Brain microvascular endothelial cell (primary cell): Measurements from ENCODE around the gene RRP12.

ENCODE experiments used
- DNase-seq: peaks from one replicate; pipeline ENCODE4 v3.0.0-alpha.2; 2020
- H3K27ac ChIP-seq: fragments of 250-450 bp; sonication (Bioruptor Pico); 2 replicates; pipeline ENCODE4 v1.5.1; 2020; ENCODE audit warnings: mild to moderate bottlenecking, moderate library complexity
- H3K27me3 ChIP-seq: fragments of 250-450 bp; sonication (Bioruptor Pico); replicated peaks from 2 replicates; pipeline ENCODE4 v1.5.1; 2020; ENCODE audit warnings: mild to moderate bottlenecking
- H3K36me3 ChIP-seq: fragments of 250-450 bp; sonication (Bioruptor Pico); replicated peaks from 2 replicates; pipeline ENCODE4 v1.5.1; 2020; ENCODE audit warnings: mild to moderate bottlenecking
- H3K4me3 ChIP-seq: 2 replicates; pipeline ENCODE4 v1.5.1; 2011; ENCODE audit warnings: low read depth, mild to moderate bottlenecking, control low read depth, low read length, moderate library complexity
- CTCF ChIP-seq: IDR thresholded peaks from 2 replicates; pipeline ENCODE4 v1.5.1; 2011; ENCODE audit warnings: low read depth, mild to moderate bottlenecking, moderate library complexity, low read length, control low read depth, inconsistent platforms; ENCODE audit errors: missing control alignments
- in situ Hi-C: cut with HindIII; loops from 2 replicates; pipeline ENCODE4 v1.10.0; 2017; ENCODE audit warnings: low sequenced_read_pairs, low pct_ligation_motif_present

Gene RRP12

GRCh38 chr10:97401455-97401919, 347 bp upstream of the RRP12 start:
- in situ Hi-C loops: no loop called here
- DNase-seq: no peak

GRCh38 chr10:97399843-97400545, 1.1 kb downstream of the RRP12 start:
- no peaks in the 10 kb centered on the region for H3K27me3 ChIP-seq
- no peak for TF ChIP-seq CTCF
- H3K36me3 ChIP-seq: peaks cover 20% of the 10 kb centered on the region
- H3K27ac ChIP-seq: peak overlapping the region; percentile 73
- DNase-seq: peak; percentile 73
- in situ Hi-C loops: no loop called here
- peak overlapping the region; percentile 93 for H3K4me3 ChIP-seq

More at GRCh38 chr10:97401455-97401919, 347 bp upstream of the RRP12 start:
- Histone ChIP-seq H3K27ac (peak overlapping the region; percentile 73), H3K36me3 (peaks cover 11% of the 10 kb centered on the region), H3K27me3 (no peaks in the 10 kb centered on the region), H3K4me3 (peak overlapping the region; percentile 93)
- no peak for TF ChIP-seq CTCF

GRCh38 chr10:97396056-97396455, 5.1 kb downstream of the RRP12 start:
- in situ Hi-C loops: no loop called here
- no peak for DNase-seq
- TF ChIP-seq CTCF: no peak
- H3K27ac ChIP-seq: no peak overlapping the region
- no peak overlapping the region for H3K4me3 ChIP-seq
- peaks cover 47% of the 10 kb centered on the region for H3K36me3 ChIP-seq
- no peaks in the 10 kb centered on the region for H3K27me3 ChIP-seq

GRCh38 chr10:97393034-97393573, 8.0 kb downstream of the RRP12 start:
- Histone ChIP-seq H3K36me3 (peaks cover 66% of the 10 kb centered on the region), H3K27me3 (no peaks in the 10 kb centered on the region), H3K27ac (no peak overlapping the region), H3K4me3 (no peak overlapping the region)
- in situ Hi-C loops: no loop called here
- TF ChIP-seq CTCF: no peak
- DNase-seq: no peak

GRCh38 chr10:97390091-97390490, 11.0 kb downstream of the RRP12 start:
- Histone ChIP-seq H3K36me3 (peaks cover 59% of the 10 kb centered on the region), H3K27me3 (no peaks in the 10 kb centered on the region), H3K4me3 (no peak overlapping the region), H3K27ac (no peak overlapping the region)
- TF ChIP-seq CTCF: no peak
- in situ Hi-C loops: no loop called here
- DNase-seq: no peak
